Activated CD4-positive, alpha-beta T cell treated with anti-CD3 and anti-CD28 coated beads, Interleukin-2, Interleukin-6, amounts not matched to agents 100 ng/mL and 50 ng/mL, durations not matched to agents 16 hours and 8 hours (primary cell): ENCODE data around the gene ARFGAP1.

Experiments used
- DNase-seq: peaks from one replicate; pipeline ENCODE4 v3.0.0-alpha.2; 2020

The ARFGAP1 gene

GRCh38 chr20:63272105-63273058, at the start of gene ARFGAP1:
ARFGAP1 (plus strand) TSS chr20:63272813; CDS start chr20:63275581, 2,768 bp downstream.
- DNase-seq, result peak; percentile 92

GRCh38 chr20:63223121-63223825, 49.3 kb upstream of the ARFGAP1 start:
- DNase-seq, result peak; percentile 63

- DNase-seq, result no peak
Observed at GRCh38 chr20:63223826-63224207, 48.8 kb upstream of the ARFGAP1 start.

- no peak for DNase-seq
Observed at GRCh38 chr20:63224412-63225081, 48.1 kb upstream of the ARFGAP1 start.

DNA sequence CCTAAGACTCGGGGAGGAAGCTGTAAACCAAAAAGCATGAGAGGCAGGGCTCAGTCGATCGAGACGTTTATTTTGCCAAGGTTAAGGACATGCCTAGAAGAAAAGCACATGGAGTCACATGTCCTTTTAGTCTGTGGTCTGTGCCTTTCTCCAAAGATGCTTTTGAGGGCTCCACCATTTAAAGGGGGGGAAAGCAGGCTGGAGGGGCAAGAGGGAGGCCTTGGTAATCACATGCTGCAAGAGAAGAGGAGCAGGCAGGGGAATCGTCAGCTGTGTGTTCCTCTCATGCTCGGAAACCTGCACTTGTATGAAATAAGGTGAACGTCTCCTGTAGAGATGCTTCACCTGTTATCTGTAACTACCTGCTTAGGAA, 47.5 kb upstream of the ARFGAP1 start:
- no peak for DNase-seq

DNA sequence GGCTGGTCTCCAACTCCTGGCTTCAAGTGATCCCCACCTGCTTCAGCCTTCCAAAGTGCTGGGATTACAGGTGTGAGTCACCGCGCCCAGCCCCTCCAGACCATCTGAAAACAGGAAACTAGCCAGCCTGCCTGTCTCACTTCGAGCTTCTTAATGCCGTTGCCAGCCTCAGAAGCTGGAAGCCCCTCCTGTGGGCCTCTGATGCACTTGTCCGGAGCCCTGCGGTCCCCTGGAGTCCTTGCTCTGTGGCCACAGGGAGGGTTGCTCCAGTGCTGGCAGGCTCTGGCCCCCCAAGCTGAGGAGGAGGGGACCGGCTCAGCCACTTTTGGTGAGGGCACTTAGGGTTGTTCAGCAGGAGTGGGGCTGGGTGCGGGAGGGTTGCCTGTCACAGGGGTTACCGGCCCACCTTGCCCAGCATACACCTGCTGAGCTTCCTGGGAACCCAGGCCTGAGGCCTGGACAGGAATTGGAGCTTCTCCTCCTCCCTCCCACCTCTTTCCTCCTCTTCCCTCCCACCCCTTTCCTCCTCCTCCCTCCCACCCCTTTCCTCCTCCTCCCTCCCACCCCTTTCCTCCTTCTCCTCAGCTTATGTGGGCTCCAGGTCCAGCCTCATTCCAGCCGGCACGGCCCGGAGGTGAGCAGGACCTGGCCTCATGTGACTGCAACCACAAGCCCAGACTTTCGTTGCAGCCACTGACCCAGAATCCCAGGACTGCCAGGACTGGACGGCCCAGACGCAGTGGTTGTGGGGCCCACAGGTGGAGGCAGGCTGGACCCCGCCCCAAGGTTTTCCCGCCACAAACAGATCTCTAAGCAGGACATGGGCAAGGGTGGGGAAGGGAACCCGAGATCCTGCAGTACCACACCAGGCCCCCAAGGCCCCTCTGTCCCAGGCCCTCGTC, 46.3 kb upstream of the ARFGAP1 start:
- DNase-seq, result no peak

GRCh38 chr20:63227260-63227659, 45.4 kb upstream of the ARFGAP1 start:
- DNase-seq, result no peak

DNA sequence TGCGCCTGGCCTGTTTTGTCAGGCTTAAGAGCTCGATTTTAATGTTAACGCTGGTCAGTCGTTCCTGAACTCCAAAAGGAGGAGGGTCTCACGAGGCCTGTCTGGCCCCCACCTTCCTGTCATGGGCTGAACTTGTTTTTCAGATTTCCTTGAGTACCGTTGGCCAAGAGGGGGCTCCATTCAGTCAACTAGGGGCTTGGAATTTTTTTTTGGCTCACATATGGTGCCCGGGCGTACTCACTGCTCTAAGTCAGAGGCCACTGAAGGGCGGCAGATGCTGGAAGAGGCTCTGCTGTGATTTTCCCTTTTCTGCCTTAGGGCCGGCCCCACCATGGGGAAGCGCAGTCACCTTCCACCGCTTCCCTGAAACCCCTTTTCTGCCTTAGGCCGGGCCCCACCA, 43.8 kb upstream of the ARFGAP1 start:
- no peak for DNase-seq

- DNase-seq, result no peak
Observed at GRCh38 chr20:63230800-63231268, 41.8 kb upstream of the ARFGAP1 start.

DNA sequence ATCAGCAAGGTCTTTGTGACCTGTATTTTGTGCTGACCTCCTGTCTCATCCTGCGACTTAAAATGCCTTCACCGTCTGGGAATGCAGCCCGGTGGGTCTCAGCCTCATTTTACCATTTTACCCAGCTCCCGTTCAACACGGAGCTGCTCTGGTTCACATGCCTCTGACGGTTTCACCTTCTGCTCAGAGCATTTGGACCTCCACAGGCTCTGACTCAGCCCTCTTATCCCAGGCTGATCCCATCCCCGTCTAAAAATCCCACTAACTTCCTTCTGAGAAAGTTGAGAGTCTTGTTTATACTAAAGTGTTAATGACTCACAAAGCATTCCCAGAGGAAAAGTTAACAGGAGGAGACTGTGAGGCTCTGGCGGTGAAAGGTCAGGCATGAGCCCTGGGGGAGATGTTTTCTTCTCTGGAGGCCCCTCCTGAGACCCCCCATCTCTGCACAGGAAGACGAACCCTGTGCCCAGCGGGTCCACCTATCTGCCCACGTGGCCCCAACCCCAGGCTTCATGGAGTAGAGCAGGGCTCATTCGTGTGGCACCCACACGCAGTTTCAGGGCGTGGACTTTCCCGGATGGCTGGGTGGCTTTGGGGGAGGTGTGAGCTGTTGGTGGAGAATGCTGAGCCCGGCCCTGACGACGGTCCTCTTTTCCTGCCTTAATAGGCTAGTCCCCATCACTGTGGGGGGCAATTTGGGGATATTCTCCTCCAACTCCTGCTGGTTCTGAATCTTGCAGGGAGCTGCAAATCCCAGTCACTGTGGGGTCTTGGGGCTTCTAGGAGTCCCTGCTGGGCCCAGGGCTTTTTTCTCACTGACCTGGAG, 40.2 kb upstream of the ARFGAP1 start:
- DNase-seq, result no peak

DNA sequence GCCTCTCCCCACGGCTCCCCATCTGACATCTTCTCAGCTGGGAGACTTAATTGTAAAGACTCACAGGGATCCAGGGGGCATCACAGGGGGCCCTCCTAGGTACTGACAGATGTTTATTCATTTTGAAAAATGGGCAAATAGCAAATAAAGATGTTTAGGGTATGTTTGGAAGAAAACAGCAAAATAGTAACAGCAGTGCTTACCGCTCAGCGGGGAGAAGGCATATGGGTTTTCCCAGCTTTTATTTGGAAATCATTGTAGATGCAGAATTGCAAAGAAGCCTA, 39.6 kb upstream of the ARFGAP1 start:
- DNase-seq, result no peak

- no peak for DNase-seq
Observed at GRCh38 chr20:63233924-63234323, 38.7 kb upstream of the ARFGAP1 start.

DNA sequence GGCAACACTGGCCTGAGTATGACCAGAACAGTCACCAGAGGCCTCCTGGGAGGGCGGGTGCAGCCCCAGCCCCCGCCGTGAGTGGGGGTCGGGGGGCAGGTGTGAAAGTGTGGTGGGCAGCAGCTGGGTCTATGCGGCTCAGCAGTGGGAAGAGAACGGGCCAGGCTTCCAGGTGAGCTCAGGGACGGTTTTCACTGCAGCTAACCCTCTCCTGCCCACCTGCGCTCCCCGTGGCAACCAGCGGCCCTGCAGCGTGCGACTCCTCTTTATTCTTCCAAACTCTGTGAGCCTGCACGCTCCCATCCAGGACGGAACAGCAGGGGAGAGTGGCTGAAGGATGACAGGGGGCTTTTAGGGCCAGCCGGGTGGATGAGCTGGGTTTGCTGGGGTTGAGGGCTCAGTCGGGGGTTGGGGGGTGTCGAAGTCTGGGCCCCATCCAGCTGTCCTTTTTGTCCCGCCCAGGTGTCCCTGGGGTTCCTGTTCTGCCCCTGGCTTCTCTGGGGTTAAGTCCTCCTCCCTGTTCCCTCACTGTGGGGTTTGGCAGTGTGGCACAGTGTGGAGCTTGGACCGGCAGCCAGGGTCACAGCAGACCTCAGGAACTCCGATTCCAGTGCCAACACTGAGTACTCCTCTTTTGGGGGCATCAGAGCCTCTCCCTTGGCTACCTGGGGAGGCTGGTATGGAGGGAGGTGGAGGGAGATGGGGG, 37.8 kb upstream of the ARFGAP1 start:
- no peak for DNase-seq

DNA sequence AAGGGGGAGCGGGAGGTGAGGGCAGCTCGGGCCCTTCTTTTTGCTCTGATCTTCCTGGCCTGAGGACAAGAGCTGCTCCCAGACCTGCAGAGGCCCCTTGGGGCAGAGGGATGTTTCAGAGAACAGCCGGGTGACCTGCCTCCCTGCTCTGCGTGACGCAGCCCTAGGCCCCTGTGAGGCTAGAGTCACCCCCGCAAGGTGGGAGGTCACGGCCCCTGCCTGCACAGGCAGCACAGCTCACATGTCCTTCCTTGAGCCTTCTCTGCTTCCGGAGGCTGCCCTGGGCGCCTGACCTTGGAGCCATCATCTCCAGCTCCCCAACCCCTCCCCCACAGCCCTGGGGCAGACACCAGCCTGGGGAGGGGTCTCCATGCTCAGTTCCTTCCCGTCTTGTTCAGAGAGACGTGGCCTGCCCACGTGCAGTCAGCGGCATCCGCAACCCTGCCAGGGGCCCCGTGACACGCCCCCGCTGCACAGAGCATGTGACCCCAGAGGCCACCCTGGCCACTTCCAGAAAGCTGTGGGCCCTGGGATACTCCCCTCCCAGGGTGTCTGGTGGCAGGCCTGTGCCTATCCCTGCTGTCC, 37.1 kb upstream of the ARFGAP1 start, which contains the start of gene BIRC7:
TSS of gene BIRC7 (plus strand) at position 507 of the 585 bp plus-strand sequence. CDS start 192 bp downstream, outside the sequence.
- no peak for DNase-seq

GRCh38 chr20:63236116-63236837, 36.3 kb upstream of the ARFGAP1 start:
- no peak for DNase-seq

- no peak for DNase-seq
Observed at GRCh38 chr20:63238031-63238430, 34.6 kb upstream of the ARFGAP1 start.

- DNase-seq, result no peak
Observed at GRCh38 chr20:63238514-63239125, 34.0 kb upstream of the ARFGAP1 start.

GRCh38 chr20:63239431-63239830, 33.2 kb upstream of the ARFGAP1 start:
- no peak for DNase-seq

DNA sequence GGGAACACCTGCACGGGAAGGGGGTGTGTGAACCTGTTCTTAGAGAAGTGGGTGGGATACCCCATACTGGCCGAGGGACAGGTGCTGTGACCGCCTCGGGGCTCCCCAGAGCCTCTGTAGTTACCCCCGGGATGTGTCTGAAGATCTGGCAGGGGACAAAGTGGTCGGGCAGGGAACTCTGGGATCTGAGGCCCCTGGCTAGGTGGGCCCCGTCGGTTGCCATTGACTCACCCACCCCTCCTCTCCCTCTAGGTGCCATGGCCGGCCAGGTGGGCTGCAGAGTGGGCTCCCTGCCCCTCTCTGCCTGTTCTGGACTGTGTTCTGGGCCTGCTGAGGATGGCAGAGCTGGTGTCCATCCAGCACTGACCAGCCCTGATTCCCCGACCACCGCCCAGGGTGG, 32.6 kb upstream of the ARFGAP1 start:
- no peak for DNase-seq
